Left lung (tissue), 10 donors: Measurements from ENCODE around the gene ARHGAP30. TPM values are rescaled to one million over a fixed set of nuclear protein-coding genes. Genes with fewer than 3 reads are reported as not detected.
"Not testable (repeated sequence)": the region's sequence is repeated elsewhere in the genome, so short reads cannot be mapped to it uniquely, and the experiment has no call there.

Source experiments
- ATAC-seq: fragments of 200-7000 bp; cut with Tn5 transposase; one replicate; pipeline ENCODE4 v1.9.1; 2020; ENCODE audit warnings: moderate library complexity
- DNase-seq, 4 donors: peaks; one replicate each; pipeline ENCODE4 v3.0.0-alpha.2; 2013 to 2020
- H3K27ac ChIP-seq, 2 donors: fragments of 200-600 bp; sonication (generic) in 1 of 2; one replicate each; pipeline versions ENCODE4 v1.5.0 to v1.8.0; 2020 to 2021
- H3K27me3 ChIP-seq, 2 donors: fragments of 200-600 bp; sonication (generic) in 1 of 2; one replicate each; pipeline versions ENCODE4 v1.5.0 to v1.8.0; 2020 to 2021
- H3K36me3 ChIP-seq, 2 donors: fragments of 200-600 bp; sonication (generic) in 1 of 2; one replicate each; pipeline versions ENCODE4 v1.5.0 to v1.8.0; 2020 to 2021
- H3K4me1 ChIP-seq, 2 donors: fragments of 200-600 bp; one replicate each; pipeline ENCODE4 v1.8.0; 2021
- H3K4me3 ChIP-seq, 2 donors: fragments of 200-600 bp; sonication (generic) in 1 of 2; one replicate each; pipeline versions ENCODE4 v1.5.0 to v1.8.0; 2020 to 2021; ENCODE audit warnings: mild to moderate bottlenecking in 1 of 2
- H3K9me3 ChIP-seq, 2 donors: fragments of 200-600 bp; sonication (generic) in 1 of 2; one replicate each; pipeline versions ENCODE4 v1.5.0 to v1.8.0; 2020 to 2021
- intact Hi-C, 2 donors: fragments of 100-400 bp; cut with DNase I; formaldehyde crosslinking; loops; one replicate each; pipeline versions ENCODE4 v1.11.2 to v1.14.2; 2022
- polyA plus RNA-seq, 6 donors: library from polyadenylated mRNA; unstranded; fragments of 120-200 nt; gene quantifications; one replicate each; pipeline ENCODE4 v1.2.1, GENCODE V29; 2013; ENCODE audit not compliant: insufficient read length in 6 of 6
- total RNA-seq, 2 donors: library from RNA; stranded (reverse); fragmentation: NEBNext Ultra II Directional; extraction: Animal tissue kit (Norgen Biotek cat#: 25700); gene quantifications; one replicate each; pipeline ENCODE4 v1.2.1, GENCODE V29; 2021
- TF ChIP-seq, protein P1 (sequence below), 2 donors: fragments of 200-600 bp; sonication (generic) in 1 of 2; IDR thresholded peaks; one replicate each; pipeline versions ENCODE4 v1.5.0 to v1.8.0; 2021; ENCODE audit warnings: antibody characterized with exemption in 2 of 2
- donor health status: DM: no; HTN: yes; CAD: no.
- donor health status: DM: no; HTN: no; CAD: no.

The ARHGAP30 gene
- total and polyA plus RNA-seq, 8 donors: 3.0 to 57.7 (median 4.2) TPM

DNA sequence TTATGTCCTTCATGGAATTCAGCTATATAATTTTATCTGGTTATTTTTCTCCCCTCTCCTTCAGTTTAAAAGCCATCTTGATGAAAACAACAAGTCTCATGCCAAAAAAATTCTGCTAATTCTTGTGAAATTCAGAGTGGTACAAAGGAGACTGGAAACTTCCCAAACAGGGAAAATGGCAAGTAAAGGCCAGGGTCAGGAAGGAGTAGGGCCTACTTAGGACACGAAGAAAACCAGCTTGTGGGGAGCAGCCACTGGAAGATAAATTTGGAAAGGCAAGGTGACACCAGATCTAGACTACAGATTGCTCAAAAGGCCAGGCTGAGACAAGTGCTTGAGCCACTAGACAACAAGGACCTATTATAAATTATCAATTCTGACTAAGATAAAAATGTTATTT, 37.3 kb downstream of the ARHGAP30 start:
- H3K27ac ChIP-seq: no peak overlapping the region
- no peak for ATAC-seq
- no peak overlapping the region for H3K4me3 ChIP-seq
- no peaks in the 10 kb centered on the region for H3K36me3 ChIP-seq
- no peaks in the 10 kb centered on the region for H3K9me3 ChIP-seq
- H3K4me1 ChIP-seq: peaks cover 0 to 11% of the 10 kb centered on the region in 2 donors
- H3K27me3 ChIP-seq: no peaks in the 10 kb centered on the region
- TF ChIP-seq, protein P1, sequence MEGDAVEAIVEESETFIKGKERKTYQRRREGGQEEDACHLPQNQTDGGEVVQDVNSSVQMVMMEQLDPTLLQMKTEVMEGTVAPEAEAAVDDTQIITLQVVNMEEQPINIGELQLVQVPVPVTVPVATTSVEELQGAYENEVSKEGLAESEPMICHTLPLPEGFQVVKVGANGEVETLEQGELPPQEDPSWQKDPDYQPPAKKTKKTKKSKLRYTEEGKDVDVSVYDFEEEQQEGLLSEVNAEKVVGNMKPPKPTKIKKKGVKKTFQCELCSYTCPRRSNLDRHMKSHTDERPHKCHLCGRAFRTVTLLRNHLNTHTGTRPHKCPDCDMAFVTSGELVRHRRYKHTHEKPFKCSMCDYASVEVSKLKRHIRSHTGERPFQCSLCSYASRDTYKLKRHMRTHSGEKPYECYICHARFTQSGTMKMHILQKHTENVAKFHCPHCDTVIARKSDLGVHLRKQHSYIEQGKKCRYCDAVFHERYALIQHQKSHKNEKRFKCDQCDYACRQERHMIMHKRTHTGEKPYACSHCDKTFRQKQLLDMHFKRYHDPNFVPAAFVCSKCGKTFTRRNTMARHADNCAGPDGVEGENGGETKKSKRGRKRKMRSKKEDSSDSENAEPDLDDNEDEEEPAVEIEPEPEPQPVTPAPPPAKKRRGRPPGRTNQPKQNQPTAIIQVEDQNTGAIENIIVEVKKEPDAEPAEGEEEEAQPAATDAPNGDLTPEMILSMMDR (IDR thresholded peaks at IDR 0.05): no peak
- no peak for DNase-seq
- intact Hi-C loops: no loop called here

DNA sequence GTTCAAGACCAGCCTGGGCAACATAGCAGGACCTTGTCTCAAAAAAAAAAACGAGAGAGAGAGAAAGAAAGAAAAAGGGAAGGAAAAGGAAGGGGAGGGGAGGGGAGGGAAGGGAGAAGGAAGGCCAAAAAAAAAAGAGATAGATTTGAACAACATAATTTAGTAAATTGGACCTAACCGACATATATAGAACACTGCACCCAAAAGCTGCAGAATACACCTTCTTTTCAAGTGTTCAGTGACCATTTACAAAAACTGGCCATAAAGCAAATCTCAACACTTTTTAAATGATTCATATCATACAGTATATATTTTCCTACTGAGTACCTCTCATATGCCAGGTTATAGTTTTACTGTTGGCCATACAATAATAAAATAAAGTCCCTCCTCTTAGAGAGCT, 37.8 kb downstream of the ARHGAP30 start:
- no peaks in the 10 kb centered on the region for H3K36me3 ChIP-seq
- ATAC-seq (no peak), DNase-seq (no peak)
- no peak overlapping the region for H3K27ac ChIP-seq
- no peaks in the 10 kb centered on the region for H3K27me3 ChIP-seq
- H3K4me1 ChIP-seq: peaks cover 0 to 11% of the 10 kb centered on the region in 2 donors
- no peak overlapping the region for H3K4me3 ChIP-seq
- H3K9me3 ChIP-seq: no peaks in the 10 kb centered on the region
- TF ChIP-seq, protein P1 (IDR thresholded peaks at IDR 0.05): no peak
- intact Hi-C loops: no loop called here

DNA sequence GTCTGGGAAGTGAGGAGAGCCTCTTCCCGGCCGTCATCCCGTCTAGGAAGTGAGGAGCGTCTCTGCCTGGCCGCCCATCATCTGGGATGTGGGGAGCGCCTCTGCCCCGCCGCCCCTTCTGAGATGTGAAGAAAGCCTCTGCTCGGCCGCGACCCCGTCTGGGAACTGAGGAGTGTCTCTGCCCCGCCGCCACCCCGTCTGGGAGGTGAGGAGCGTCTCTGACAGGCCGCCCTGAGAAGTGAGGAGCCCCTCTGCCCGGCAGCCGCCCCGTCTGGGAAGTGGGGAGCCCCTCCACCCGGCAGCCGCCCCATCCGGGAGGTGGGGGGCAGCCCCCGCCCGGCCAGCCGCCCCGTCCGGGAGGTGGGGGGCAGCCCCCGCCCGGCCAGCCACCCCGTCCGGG, 40.2 kb downstream of the ARHGAP30 start:
- DNase-seq, H3K4me3 ChIP-seq, ATAC-seq, H3K27ac ChIP-seq, H3K9me3 ChIP-seq, intact Hi-C loops, H3K36me3 ChIP-seq, H3K27me3 ChIP-seq: not testable (repeated sequence)
- peaks cover 0 to 11% of the 10 kb centered on the region in 2 donors for H3K4me1 ChIP-seq

DNA sequence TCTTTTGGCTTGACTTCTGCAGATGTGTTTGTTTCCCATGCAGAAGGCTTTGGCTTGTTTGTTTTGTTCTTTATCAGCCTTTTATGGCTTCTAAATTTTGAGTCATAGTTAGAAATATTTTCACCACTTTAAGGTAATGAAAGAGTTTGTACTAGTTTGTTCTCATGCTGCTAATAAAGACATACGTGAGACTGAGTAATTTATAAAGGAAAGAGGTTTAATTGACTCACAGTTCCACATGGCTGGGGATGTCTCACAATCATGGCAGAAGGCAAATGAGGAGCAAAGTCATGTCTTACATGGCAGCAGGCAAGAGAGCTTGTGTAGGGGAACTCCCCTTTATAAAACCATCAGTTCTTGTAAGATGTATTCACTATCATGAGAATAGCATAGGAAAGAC, 42.7 kb downstream of the ARHGAP30 start:
- H3K27ac ChIP-seq, H3K9me3 ChIP-seq, H3K27me3 ChIP-seq, H3K4me3 ChIP-seq, ATAC-seq, DNase-seq, H3K36me3 ChIP-seq, H3K4me1 ChIP-seq, intact Hi-C loops: not testable (repeated sequence)

DNA sequence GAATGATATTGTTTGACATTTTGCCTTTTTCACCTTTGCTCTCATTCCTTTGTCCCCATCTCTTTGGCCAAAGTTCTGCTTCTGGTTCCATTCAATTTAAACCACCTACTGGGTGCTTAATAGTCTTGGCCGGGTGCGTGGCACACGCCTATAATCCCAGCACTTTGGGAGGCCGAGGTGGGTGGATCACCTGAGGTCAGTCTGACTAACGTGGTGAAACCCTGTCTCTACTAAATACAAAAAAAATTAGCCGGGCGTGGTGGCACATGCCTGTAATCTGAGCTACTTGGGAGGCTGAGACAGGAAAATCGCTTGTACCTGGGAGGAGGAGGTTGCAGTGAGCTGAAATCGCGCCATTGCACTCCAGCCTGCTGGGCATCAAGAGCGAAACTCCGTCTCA, 47.3 kb downstream of the ARHGAP30 start:
- H3K27ac ChIP-seq, H3K4me3 ChIP-seq, DNase-seq, H3K36me3 ChIP-seq, intact Hi-C loops, ATAC-seq, H3K9me3 ChIP-seq, H3K27me3 ChIP-seq: not testable (repeated sequence)
- peaks cover 8 to 30% of the 10 kb centered on the region in 2 donors for H3K4me1 ChIP-seq

DNA sequence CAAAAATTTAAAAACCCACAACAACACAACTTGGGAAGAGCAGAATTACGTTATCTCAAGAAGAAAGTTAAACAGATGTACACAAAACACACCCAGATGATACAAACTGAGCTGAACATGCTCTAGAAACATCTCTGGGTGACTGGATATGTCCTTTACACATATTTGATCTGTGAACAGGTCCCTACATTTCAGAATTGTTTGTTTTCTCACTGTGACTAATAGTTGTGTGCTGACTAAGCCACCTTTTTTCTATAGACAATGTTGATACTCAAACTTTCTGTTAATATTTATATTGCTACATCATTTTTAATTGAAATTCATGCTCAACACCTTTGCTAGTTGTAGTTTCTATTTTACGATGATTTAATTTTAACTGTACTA, 47.7 kb downstream of the ARHGAP30 start:
- intact Hi-C loops: no loop called here
- peaks cover 8 to 35% of the 10 kb centered on the region in 2 donors for H3K4me1 ChIP-seq
- H3K9me3 ChIP-seq: no peaks in the 10 kb centered on the region
- no peaks in the 10 kb centered on the region for H3K27me3 ChIP-seq
- H3K27ac ChIP-seq: peak overlapping the region; percentile 83 to 93
- TF ChIP-seq, protein P1 (IDR thresholded peaks at IDR 0.05): no peak
- peak overlapping the region; percentile 77 to 93 for H3K4me3 ChIP-seq
- DNase-seq (no peak), ATAC-seq (no peak)
- no peaks in the 10 kb centered on the region for H3K36me3 ChIP-seq
